ENCODE results near the gene SMYD3. TPM values are rescaled to one million over a fixed set of nuclear protein-coding genes. Genes with fewer than 3 reads are reported as not detected.

SMYD3 gene
- total RNA-seq, 1 experiment from 2014 or later = 25.5 TPM

- H3K9ac ChIP-seq (ENCODE audit: extremely low read depth, insufficient read length, low read length) = no peak overlapping the region
- DNase-seq = no peak
Observed at GRCh38 chr1:246210756-246211155, 296.3 kb downstream of the SMYD3 start.

More at GRCh38 chr1:246210756-246211155, 296.3 kb downstream of the SMYD3 start:
- H3K4ac ChIP-seq (ENCODE audit: low read depth, low read length) = no peak overlapping the region
- H2AFZ ChIP-seq (ENCODE audit: low read length) = no peak overlapping the region
- Mint-ChIP-seq H3K9me3 (no peaks in the 10 kb centered on the region; a peak in 1 of 5 replicates), H3K27ac (no peak overlapping the region), H3K4me3 (no peak overlapping the region), H3K4me1 (no peaks in the 10 kb centered on the region), H3K27me3 (ENCODE audit: low read depth) (no peaks in the 10 kb centered on the region), H3K36me3 (ENCODE audit: insufficient read depth in 1 of 3, low read depth in 3 of 3) (no peaks in the 10 kb centered on the region)
- H2BK5ac ChIP-seq (ENCODE audit: insufficient read length, low read length) = no peak overlapping the region
- no CpG with 5 or more reads among the region's 10 CpGs for WGBS (ENCODE audit: extremely low coverage, insufficient read length, low lambda C conversion rate)
- H2BK120ac ChIP-seq (ENCODE audit: low read depth, low read length, poor library complexity, severe bottlenecking) = no peak overlapping the region
- no peak overlapping the region for H3K27ac ChIP-seq (ENCODE audit: insufficient read length, low read depth, low read length)
- no peak overlapping the region for H3K14ac ChIP-seq (ENCODE audit: insufficient read depth, low read length)
- H2BK20ac ChIP-seq (ENCODE audit: low read depth, low read length, poor library complexity, severe bottlenecking) = no peak overlapping the region
- no peak for TF ChIP-seq CTCF (conservative IDR thresholded peaks at IDR 0.05)
- H4K91ac ChIP-seq (ENCODE audit: insufficient read length, low read depth, low read length) = no peak overlapping the region
- no peak overlapping the region for H3K18ac ChIP-seq (ENCODE audit: insufficient read length, low read depth, low read length)
- H3K9me3 ChIP-seq (ENCODE audit: control insufficient read depth, low read depth, low read length) = no peaks in the 10 kb centered on the region
- no peak overlapping the region for H3K4me2 ChIP-seq (ENCODE audit: insufficient read depth, insufficient read length, low read length)
- no peak overlapping the region for H4K5ac ChIP-seq (ENCODE audit: insufficient read length, low read depth, low read length)
- H3K79me2 ChIP-seq (ENCODE audit: insufficient read depth, low read length) = no peaks in the 10 kb centered on the region
- H2BK15ac ChIP-seq (ENCODE audit: low read depth, low read length) = no peak overlapping the region
- no peak overlapping the region for H3K56ac ChIP-seq (ENCODE audit: insufficient read length, low read depth, low read length)
- H3K4me1 ChIP-seq (ENCODE audit: insufficient read depth, low read length) = no peaks in the 10 kb centered on the region; the same call in 1 of the 2 replicates
- H3K23ac ChIP-seq (ENCODE audit: insufficient read length, low read depth, low read length) = no peak overlapping the region
- peaks cover 3% of the 10 kb centered on the region for H4K20me1 ChIP-seq (ENCODE audit: control insufficient read depth, insufficient read depth, insufficient read length)
- H3K79me1 ChIP-seq (ENCODE audit: insufficient read depth, low read depth, low read length, poor library complexity, severe bottlenecking) = no peaks in the 10 kb centered on the region
- H3T11ph ChIP-seq (ENCODE audit: low read length) = no peak overlapping the region
- no peak overlapping the region for H4K8ac ChIP-seq (replicated peaks; ENCODE audit: insufficient read length, low read depth, low read length)
- no peaks in the 10 kb centered on the region for H3K27me3 ChIP-seq (ENCODE audit: insufficient read depth, low read length)
- no peak overlapping the region for H2AK5ac ChIP-seq (ENCODE audit: insufficient read length, low read length)
- H2BK12ac ChIP-seq (ENCODE audit: insufficient read length, low read depth, low read length) = no peak overlapping the region
- H3K23me2 ChIP-seq (ENCODE audit: insufficient read length, low read depth, low read length, poor library complexity, severe bottlenecking) = no peaks in the 10 kb centered on the region

All from H9 (cell line).